GM12801 (cell line): ENCODE results near the gene CTCFL.

Experiments used
- CTCF ChIP-seq: IDR thresholded peaks from one replicate; pipeline ENCODE4 v1.5.1; 2011; ENCODE audit warnings: control low read depth; ENCODE audit not compliant: insufficient read length; ENCODE audit errors: extremely low read depth

The CTCFL gene

GRCh38 chr20:57451431-57451794, 73.5 kb downstream of the CTCFL start:
- TF ChIP-seq CTCF, result no peak

- no peak for TF ChIP-seq CTCF
These were observed 74.0 kb downstream of the CTCFL start for GRCh38 chr20:57450931-57451330.

GRCh38 chr20:57450419-57450818, 74.5 kb downstream of the CTCFL start:
- TF ChIP-seq CTCF, result no peak

GRCh38 chr20:57449398-57450354, 75.3 kb downstream of the CTCFL start:
- no peak for TF ChIP-seq CTCF

- TF ChIP-seq CTCF, result no peak
These were observed 76.1 kb downstream of the CTCFL start for GRCh38 chr20:57448764-57449354.
